Activated CD8-positive, alpha-beta memory T cell treated with anti-CD3 and anti-CD28 coated beads, Interleukin-2, amount 10 ng/mL, durations not matched to agents 7 days and 5 days (primary cell): ENCODE data around the gene SPOP. TPM values are rescaled to one million over a fixed set of nuclear protein-coding genes. Genes with fewer than 3 reads are reported as not detected.
"Not testable (repeated sequence)": the region's sequence is repeated elsewhere in the genome, so short reads cannot be mapped to it uniquely, and the experiment has no call there.

Experiments used
- ATAC-seq: fragments of 150-1000 bp; cut with Tn5 transposase; one replicate; pipeline ENCODE4 v1.10.0; 2021; ENCODE audit warnings: moderate library complexity
- CTCF ChIA-PET: fragments of 350-600 bp; sonication (Branson Sonifier 250); formaldehyde crosslinking; loops from one replicate; lab custom pipeline; 2021; ENCODE audit warnings: antibody characterized with exemption; lab: Charles Lee
- DNase-seq: peaks from one replicate; pipeline ENCODE4 v3.0.0-alpha.2; 2020
- H3K27ac Mint-ChIP-seq: one replicate; pipeline ENCODE4 v1.8.0; 2021; ENCODE audit warnings: mild to moderate bottlenecking, mixed read lengths
- H3K27me3 Mint-ChIP-seq: one replicate; pipeline ENCODE4 v1.8.0; 2021; ENCODE audit warnings: mixed read lengths
- H3K36me3 Mint-ChIP-seq: one replicate; pipeline ENCODE4 v1.8.0; 2021; ENCODE audit warnings: mild to moderate bottlenecking, mixed read lengths
- H3K4me1 Mint-ChIP-seq: one replicate; pipeline ENCODE4 v1.8.0; 2021; ENCODE audit warnings: mixed read lengths
- H3K4me3 Mint-ChIP-seq: one replicate; pipeline ENCODE4 v1.8.0; 2021; ENCODE audit warnings: mild to moderate bottlenecking, moderate library complexity, mixed read lengths
- H3K9me3 Mint-ChIP-seq: one replicate; pipeline ENCODE4 v1.8.0; 2022; ENCODE audit warnings: low read depth, mixed read lengths
- total RNA-seq, 2 experiments: library from RNA; stranded (reverse); gene quantifications; one replicate each; pipeline ENCODE4 v1.2.3, GENCODE V29; 2021

Gene SPOP
- total RNA-seq, 2 experiments from 2014 or later: 49.7 to 51.5 TPM

- H3K27ac Mint-ChIP-seq: no peak overlapping the region
Measured at GRCh38 chr17:49691677-49692191, 13.8 kb upstream of the SPOP start.

DNA sequence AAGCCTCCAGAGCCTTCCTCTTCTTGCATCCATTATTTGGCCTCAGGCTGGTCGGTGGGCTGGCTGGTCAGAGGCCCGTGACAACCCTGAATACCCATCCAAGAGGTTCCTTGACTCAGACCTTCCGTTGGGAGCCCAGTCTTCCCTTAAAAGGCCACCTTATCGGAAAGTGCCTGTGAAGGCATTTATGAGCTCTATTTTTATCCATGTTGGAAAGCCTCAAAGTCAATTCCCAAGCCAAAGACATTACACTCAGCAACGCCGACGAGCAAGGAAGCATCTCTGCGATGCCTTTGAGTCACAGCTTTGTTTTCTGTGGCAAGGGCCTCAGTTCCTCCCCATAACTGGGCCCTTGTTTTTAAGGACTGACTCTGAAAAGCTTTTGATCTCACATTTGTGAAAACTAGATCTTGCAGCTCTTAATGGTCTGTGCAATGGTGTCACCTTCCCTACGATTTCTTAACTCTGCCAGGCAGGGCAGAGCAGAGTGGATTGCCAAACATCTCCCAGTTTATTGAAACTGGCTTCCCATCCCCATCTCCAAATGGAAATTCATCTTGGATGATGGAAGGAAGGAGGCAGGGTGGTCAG, 13.3 kb upstream of the SPOP start:
- ATAC-seq (no peak), DNase-seq (no peak)
- Mint-ChIP-seq H3K27me3 (no peaks in the 10 kb centered on the region), H3K27ac (no peak overlapping the region), H3K4me3 (no peak overlapping the region), H3K9me3 (no peaks in the 10 kb centered on the region), H3K36me3 (peaks cover 4% of the 10 kb centered on the region), H3K4me1 (peaks cover 38% of the 10 kb centered on the region)
- CTCF ChIA-PET: interaction anchor here (1.0 to 33.6 kb wide), 4 partner anchors 121 to 161 kb away, joined by 3 to 734 read pairs (median 5); partner anchors contain the start of gene NXPH3

More at GRCh38 chr17:49691677-49692191, 13.8 kb upstream of the SPOP start:
- peaks cover 42% of the 10 kb centered on the region for H3K4me1 Mint-ChIP-seq
- CTCF ChIA-PET: interaction anchor here (0.7 to 33.6 kb wide), 4 partner anchors 121 to 185 kb away, joined by 3 to 734 read pairs (median 5); partner anchors contain the start of gene NXPH3
- ATAC-seq (no peak), DNase-seq (no peak)
- no peaks in the 10 kb centered on the region for H3K27me3 Mint-ChIP-seq
- no peak overlapping the region for H3K4me3 Mint-ChIP-seq
- H3K36me3 Mint-ChIP-seq: peaks cover 4% of the 10 kb centered on the region
- no peaks in the 10 kb centered on the region for H3K9me3 Mint-ChIP-seq

DNA sequence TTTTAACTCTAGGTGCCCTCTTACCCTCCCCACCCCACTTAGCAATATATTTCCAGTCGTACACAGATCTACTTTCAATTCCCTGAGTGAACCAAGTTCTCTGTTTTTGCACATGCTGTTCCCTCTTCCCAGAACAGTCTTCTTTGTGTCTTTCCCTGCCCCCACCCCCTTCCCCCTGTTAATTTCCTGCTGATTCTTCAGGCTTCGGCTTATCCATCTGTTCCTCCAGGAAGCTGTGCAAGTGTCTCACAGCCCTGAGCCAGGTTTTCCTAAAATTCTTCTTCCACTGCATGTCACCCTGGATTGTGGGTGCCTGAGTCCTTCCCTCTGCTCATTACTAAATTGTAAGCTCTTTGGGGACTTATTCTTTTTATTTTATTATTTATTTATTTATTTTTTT, 12.4 kb upstream of the SPOP start:
- no peak for DNase-seq
- Mint-ChIP-seq H3K4me3 (no peak overlapping the region), H3K36me3 (peaks cover 4% of the 10 kb centered on the region), H3K27ac (no peak overlapping the region), H3K4me1 (peaks cover 29% of the 10 kb centered on the region), H3K9me3 (no peaks in the 10 kb centered on the region), H3K27me3 (no peaks in the 10 kb centered on the region)
- CTCF ChIA-PET: interaction anchor here (1.0 to 33.6 kb wide), 3 partner anchors 120 to 162 kb away, joined by 3 to 734 read pairs (median 7); partner anchors contain the start of gene NXPH3
- ATAC-seq: no peak

- Mint-ChIP-seq H3K4me3 (no peak overlapping the region), H3K9me3 (no peaks in the 10 kb centered on the region)
Measured at GRCh38 chr17:49688848-49689247, 11.0 kb upstream of the SPOP start.

GRCh38 chr17:49687878-49688491, 10.1 kb upstream of the SPOP start:
- no peaks in the 10 kb centered on the region for H3K27me3 Mint-ChIP-seq
- DNase-seq: no peak
- peaks cover 22% of the 10 kb centered on the region for H3K4me1 Mint-ChIP-seq

More at GRCh38 chr17:49688848-49689247, 11.0 kb upstream of the SPOP start:
- no peak for DNase-seq
- CTCF ChIA-PET: interaction anchor here (1.7 to 33.6 kb wide), 2 partner anchors 118 to 132 kb away, joined by 3 to 734 read pairs; partner anchors contain the start of gene NXPH3
- Mint-ChIP-seq H3K4me1 (peaks cover 22% of the 10 kb centered on the region), H3K36me3 (peaks cover 4% of the 10 kb centered on the region), H3K27ac (peak overlapping the region; percentile 39), H3K27me3 (no peaks in the 10 kb centered on the region)
- ATAC-seq: no peak

GRCh38 chr17:49681106-49681979, 3.4 kb upstream of the SPOP start:
- DNase-seq (no peak), ATAC-seq (no peak)
- H3K27ac Mint-ChIP-seq: no peak overlapping the region
- H3K27me3 Mint-ChIP-seq: peaks cover 5% of the 10 kb centered on the region
- H3K9me3 Mint-ChIP-seq: no peaks in the 10 kb centered on the region
- H3K36me3 Mint-ChIP-seq: peaks cover 4% of the 10 kb centered on the region
- H3K4me3 Mint-ChIP-seq: no peak overlapping the region
- H3K4me1 Mint-ChIP-seq: peaks cover 13% of the 10 kb centered on the region
- CTCF ChIA-PET: interaction anchor here (0.8 to 1.5 kb wide), 7 partner anchors 11 to 106 kb away, joined by 3 to 7 read pairs (median 3); partner anchors contain the start of genes NXPH3 and SLC35B1

More at GRCh38 chr17:49687878-49688491, 10.1 kb upstream of the SPOP start:
- ATAC-seq: peak; percentile 73
- H3K27ac Mint-ChIP-seq: peak overlapping the region; percentile 89
- peak overlapping the region; percentile 19 for H3K4me3 Mint-ChIP-seq
- no peaks in the 10 kb centered on the region for H3K9me3 Mint-ChIP-seq
- CTCF ChIA-PET: interaction anchor here (0.8 to 33.6 kb wide), 6 partner anchors 9 to 131 kb away, joined by 3 to 734 read pairs (median 6); partner anchors contain the start of gene NXPH3
- peaks cover 4% of the 10 kb centered on the region for H3K36me3 Mint-ChIP-seq

- Mint-ChIP-seq H3K36me3 (peaks cover 8% of the 10 kb centered on the region), H3K4me1 (peaks cover 23% of the 10 kb centered on the region), H3K4me3 (no peak overlapping the region), H3K27ac (no peak overlapping the region), H3K9me3 (no peaks in the 10 kb centered on the region), H3K27me3 (peaks cover 5% of the 10 kb centered on the region)
- CTCF ChIA-PET: interaction anchor here (0.9 to 2.2 kb wide), 3 partner anchors 9 to 110 kb away, joined by 3 to 16 read pairs (median 6); no protein-coding TSS in a partner anchor
- DNase-seq (no peak), ATAC-seq (no peak)
Measured at GRCh38 chr17:49680314-49680713, 2.4 kb upstream of the SPOP start.

GRCh38 chr17:49677134-49677932, 564 bp downstream of the SPOP start:
- peak; percentile 74 for ATAC-seq
- CTCF ChIA-PET: interaction anchor here (0.7 to 1.0 kb wide), 5 partner anchors 9 to 85 kb away, joined by 3 to 10 read pairs (median 3); partner anchors contain the start of gene SLC35B1
- H3K27ac Mint-ChIP-seq: peak overlapping the region; percentile 96
- peaks cover 23% of the 10 kb centered on the region for H3K36me3 Mint-ChIP-seq
- H3K4me1 Mint-ChIP-seq: peaks cover 37% of the 10 kb centered on the region
- peak overlapping the region; percentile 88 for H3K4me3 Mint-ChIP-seq
- H3K27me3 Mint-ChIP-seq: peaks cover 5% of the 10 kb centered on the region
- no peaks in the 10 kb centered on the region for H3K9me3 Mint-ChIP-seq
- peak; percentile 97 for DNase-seq

GRCh38 chr17:49676276-49676868, 1.5 kb downstream of the SPOP start:
- H3K27me3 Mint-ChIP-seq: peaks cover 5% of the 10 kb centered on the region
- CTCF ChIA-PET: interaction anchor here (1.0 to 2.1 kb wide), 3 partner anchors 13 to 100 kb away, joined by 3 to 6 read pairs (median 4); no protein-coding TSS in a partner anchor
- DNase-seq (no peak), ATAC-seq (peak; percentile 32)
- peak overlapping the region; percentile 96 for H3K27ac Mint-ChIP-seq
- peaks cover 39% of the 10 kb centered on the region for H3K4me1 Mint-ChIP-seq
- peak overlapping the region; percentile 88 for H3K4me3 Mint-ChIP-seq
- peaks cover 23% of the 10 kb centered on the region for H3K36me3 Mint-ChIP-seq
- H3K9me3 Mint-ChIP-seq: no peaks in the 10 kb centered on the region

- H3K9me3 Mint-ChIP-seq: no peaks in the 10 kb centered on the region
- ATAC-seq (no peak), DNase-seq (no peak)
- peaks cover 50% of the 10 kb centered on the region for H3K4me1 Mint-ChIP-seq
- peak overlapping the region; percentile 45 for H3K27ac Mint-ChIP-seq
- H3K27me3 Mint-ChIP-seq: peaks cover 2% of the 10 kb centered on the region
- CTCF ChIA-PET: interaction anchor here (0.8 to 1.6 kb wide), 6 partner anchors 10 to 117 kb away, joined by 3 to 12 read pairs (median 4); no protein-coding TSS in a partner anchor
- peaks cover 23% of the 10 kb centered on the region for H3K36me3 Mint-ChIP-seq
- H3K4me3 Mint-ChIP-seq: no peak overlapping the region
Measured at GRCh38 chr17:49674507-49674906, 3.4 kb downstream of the SPOP start.

- H3K27me3 Mint-ChIP-seq, H3K4me3 Mint-ChIP-seq, H3K27ac Mint-ChIP-seq, H3K9me3 Mint-ChIP-seq, DNase-seq, ATAC-seq: not testable (repeated sequence)
- Mint-ChIP-seq H3K4me1 (peaks cover 50% of the 10 kb centered on the region), H3K36me3 (peaks cover 23% of the 10 kb centered on the region)
- CTCF ChIA-PET: interaction anchor here (0.9 to 1.6 kb wide), 2 partner anchors 11 to 23 kb away, joined by 3 to 5 read pairs; no protein-coding TSS in a partner anchor
Measured at GRCh38 chr17:49673679-49674078, 4.2 kb downstream of the SPOP start.
